Stimulated activated CD4-positive, alpha-beta T cell treated with anti-CD3 and anti-CD28 coated beads, Interleukin-15, amount 100 ng/mL, for 1 hour (primary cell): Measurements from ENCODE around the gene TRMU.

Experiments
- DNase-seq, 2 donors: peaks; one replicate each; pipeline ENCODE4 v3.0.0-alpha.2; 2020; ENCODE audit warnings: low read depth in 1 of 2, low spot score in 1 of 2

Gene TRMU

DNA sequence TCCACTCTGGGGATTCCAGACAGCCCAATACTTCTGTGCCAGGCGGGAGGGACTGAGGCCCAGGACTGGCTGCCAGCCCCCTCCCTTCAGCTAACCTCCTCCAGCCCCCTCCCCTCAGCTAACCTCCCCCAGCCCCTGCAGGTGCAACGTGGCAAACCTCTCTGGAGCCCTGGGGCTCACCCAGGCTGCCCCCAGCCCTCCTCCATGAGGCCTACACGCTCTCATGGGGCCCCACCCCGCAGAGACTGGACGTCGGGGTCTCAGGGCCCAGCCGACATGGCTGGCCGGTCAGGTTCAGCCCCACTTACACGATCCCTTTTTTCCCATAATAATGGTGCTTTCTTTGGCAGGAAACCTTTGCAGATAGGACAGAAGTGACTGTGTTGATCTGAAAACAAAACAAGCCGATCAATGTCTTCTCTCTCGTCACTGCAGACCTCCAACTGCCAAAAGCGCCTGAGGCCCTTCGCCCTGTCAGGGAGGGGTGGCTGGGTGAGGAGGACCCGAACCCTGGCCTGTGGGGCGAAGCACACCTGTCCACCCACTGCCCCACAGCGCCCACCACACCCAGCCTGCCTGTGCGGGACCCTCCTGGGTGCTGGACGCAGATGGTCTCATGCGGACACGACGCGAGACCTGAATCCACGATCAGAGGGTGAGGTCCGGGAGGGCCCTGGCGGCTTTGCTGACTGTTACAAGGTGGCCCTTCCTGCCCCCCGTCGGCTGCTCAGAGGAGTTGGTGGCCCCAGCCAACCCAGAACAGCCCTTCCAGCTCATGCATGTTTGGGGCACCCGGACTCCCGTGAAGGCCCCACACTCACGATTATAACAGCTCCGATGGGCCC, 33.6 kb downstream of the TRMU start:
- no peak for DNase-seq

DNA sequence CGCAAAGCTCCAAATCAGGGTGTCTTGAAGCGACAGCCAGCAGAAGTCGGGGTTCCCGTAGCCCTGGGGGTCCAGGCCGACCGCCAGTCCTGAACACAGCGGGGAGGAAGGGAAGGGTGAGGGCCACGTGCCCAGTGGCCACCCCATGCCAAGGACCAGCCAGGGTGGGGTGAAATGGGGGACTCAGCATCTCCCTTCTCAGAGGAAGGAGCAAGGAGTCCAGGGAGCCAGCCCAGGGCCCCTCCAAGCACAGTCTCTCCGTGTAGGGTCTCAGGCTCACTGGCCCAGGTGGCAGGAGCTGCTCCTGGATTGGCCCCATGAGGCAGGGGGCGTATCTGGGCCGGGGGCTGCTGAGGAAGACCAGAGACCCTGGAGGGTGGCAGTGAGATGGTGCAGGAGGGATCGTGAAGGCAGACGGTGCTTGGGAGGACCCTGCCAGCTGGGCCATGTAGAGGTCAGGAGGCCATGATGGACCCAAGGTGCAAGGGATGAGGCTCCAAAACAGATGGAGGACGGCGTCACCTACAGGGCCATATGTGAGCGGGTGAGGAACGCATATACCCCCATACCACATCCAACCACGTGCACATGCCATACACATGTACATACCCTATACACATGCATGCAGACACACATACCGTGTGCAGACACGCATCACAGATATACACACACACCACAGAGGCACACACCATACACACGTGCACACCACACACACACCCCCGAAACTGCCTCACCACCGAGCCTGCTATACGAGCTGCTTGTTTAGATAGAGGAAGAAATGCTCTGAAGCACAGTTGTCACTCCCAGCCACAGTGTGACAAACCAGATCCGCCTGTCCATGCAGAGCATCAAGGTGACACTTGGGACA, 34.4 kb downstream of the TRMU start:
- no peak for DNase-seq

DNA sequence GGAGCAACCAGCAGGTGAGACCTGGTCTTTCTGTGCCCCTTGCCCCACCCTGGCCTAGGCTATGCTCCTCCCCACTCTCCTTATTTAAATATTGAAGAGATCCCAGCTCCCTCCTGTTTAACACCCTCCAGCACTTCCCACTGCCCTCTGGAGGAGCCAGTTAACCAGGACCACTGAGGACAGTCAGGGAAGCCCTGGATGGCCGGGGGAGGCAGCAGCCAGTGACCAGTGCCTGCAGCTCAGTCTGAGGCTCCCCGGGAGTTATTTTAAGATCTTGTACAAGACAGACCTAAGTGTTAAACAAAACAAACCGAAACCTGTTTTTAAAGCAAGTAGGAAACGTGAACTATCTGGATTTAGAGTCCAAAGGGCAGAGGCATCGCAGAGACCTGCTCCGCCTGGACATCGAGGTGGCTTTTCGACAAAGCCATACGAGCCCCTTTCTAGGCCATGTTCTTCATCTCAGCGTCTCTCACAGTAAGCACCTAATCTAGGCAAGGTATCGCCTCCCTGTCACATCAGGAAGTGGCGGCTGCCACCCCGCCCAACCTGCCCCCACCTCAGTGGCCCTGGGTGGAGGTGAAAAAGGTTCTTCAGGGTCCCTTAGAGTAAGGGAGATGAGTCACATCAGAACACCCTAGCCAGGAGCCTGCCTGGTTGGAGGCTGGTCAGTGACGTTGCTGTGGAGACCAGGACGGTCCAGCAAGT, 35.2 kb downstream of the TRMU start:
- DNase-seq: no peak

DNA sequence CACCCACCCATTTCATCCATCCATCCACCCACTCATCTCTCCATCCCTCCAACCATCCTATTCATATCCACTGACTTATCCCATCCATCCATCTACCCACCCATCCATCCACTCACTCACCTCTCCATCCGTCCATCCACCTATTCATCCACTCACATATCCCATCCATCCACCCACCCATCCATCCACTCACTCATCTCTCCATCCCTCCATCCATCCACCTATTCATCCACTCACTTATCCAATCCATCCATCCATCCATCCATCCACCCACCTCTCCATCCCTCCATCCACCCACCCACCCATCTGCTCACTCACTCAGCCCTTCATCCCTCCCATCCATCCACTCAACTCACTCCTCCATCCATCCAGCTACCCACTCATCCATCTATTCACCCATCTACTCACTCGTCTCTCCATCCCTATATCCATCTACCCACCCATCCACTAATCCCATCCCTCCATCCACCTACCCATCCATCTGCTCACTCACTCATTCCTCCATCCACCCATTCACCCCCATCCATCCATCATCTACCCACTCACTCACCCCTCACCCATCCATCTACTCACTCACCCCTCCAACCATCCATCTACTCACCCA, 36.2 kb downstream of the TRMU start:
- DNase-seq: no peak

- DNase-seq: no peak
These were observed 37.2 kb downstream of the TRMU start for GRCh38 chr22:46372686-46373085.

- no peak for DNase-seq
These were observed 37.6 kb downstream of the TRMU start for GRCh38 chr22:46373159-46373558.

DNA sequence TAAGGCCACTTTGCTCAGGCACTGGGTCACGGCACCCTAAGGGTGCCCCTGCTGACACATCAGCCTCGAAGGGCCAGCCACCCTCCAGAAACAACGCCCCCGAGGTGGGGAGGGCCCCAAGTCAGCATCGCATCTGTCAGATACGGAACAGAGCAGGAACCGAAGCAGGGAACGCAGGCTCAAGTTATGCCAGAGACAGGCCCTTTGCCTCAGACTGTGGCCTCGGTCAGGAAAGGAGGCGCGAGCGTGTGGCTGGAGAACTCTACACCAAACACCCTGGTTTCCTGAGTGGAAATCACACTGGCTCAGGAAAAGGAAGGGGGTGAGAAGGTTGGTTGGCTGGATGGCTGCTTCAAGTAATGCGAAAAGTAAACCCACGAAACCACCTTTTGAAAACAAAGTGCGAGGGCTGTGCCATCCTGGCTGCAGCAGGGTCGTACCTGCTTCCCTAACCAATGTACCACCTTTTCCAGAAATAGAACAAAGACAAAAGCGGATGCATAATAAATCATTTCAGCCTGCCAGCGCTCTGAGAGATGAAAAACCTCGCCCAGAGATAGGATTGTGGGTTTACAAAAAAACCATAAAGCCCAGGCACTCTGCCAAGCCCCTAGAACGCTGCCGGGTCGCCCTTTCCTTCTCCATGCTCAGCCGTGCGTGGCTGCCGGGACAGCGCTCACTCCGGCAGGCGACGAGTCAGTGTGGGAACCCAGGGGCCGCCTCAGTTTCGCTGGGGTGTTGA, 38.6 kb downstream of the TRMU start:
- DNase-seq: no peak

GRCh38 chr22:46374663-46375474, 39.4 kb downstream of the TRMU start:
- DNase-seq: no peak

DNA sequence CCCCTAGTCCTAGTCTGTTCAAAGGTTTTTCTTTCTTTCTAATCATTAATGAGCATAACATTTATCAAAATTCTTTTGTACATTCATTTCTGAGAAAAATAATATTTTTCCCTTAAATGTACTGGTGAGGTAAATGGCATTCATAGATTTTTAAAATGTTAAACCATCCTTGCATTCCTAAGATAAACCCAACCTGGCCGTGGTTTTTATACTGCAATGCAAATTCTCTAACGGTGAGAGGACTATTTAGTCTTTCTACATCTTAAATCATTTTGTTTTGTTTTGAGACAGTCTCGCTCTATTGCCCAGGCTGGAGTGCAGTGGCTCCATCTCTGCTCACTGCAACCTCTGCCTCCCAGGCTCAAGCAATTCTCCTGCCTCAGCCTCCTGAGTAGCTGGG, 40.6 kb downstream of the TRMU start:
- no peak for DNase-seq

DNA sequence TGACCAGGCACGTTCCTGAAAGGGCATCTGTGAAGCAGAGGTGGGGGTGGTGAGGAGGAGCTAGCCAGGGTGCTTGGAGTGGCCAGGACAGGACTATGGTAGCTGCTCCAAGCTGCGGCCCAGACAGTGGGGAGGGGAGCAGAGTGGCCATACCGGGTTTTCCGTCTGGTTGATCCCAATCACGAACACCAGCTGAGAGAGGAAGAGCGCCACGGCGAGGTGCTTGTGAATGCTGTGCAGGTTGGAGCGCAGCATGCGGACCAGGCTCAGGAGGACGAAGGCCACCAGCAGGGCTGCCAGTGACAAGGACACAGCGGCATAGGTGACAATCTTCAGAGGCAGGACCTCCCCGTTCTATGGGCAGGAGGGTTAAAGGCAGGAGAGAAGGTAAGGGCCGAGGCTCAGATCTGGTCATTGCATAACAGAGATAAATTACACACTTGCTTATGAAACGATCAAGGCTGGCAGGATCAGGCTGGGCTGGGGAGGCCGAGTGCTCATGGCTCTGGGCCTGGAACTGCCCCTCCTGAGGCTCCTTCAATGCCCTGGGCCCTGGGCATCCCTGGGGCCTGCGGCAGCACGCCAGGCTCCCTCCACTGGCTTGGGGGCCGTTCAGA, 41.5 kb downstream of the TRMU start:
- no peak for DNase-seq

DNA sequence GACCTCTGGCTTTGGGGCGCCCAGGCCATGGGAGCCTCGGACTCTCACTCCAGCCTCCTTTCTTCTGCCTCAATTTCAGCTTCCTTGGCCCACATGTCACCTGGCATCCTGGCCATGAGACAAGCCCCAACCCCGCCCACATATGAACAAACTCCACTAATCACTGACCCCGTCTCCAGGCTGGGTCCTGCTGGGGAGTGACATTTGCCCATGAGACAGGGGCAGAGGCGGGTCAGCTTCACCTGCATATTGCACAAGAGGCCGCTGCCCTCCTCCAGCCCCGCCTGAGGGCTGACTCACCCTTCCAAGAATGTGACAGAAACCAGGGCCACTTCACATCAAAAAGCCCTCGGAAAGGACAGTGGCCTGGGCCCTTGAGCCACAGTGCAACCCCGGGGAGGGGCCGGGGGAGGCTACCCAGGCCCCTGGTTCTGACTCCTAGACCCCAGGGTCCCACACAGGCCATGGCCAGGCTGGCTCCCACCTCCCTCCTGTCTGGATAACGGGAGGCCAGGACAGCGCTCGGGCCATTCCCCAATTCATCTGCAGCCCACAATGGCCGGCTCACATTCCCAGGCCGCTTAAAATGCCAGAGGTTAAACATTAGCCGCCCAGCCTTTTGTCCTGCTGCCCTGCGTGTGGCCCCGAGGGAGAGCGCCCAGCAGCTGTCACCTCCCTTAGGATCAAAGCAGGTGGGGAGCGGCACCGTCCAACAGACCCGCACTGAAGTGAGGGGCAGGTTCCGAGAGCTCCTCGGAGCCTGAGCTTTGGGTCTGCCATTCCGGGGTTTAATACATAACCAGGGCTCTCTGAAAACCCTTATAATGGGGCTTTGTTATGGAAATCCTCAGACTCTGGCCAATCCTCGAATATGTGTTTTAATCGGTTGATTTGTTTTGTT, 42.3 kb downstream of the TRMU start:
- DNase-seq: no peak

DNA sequence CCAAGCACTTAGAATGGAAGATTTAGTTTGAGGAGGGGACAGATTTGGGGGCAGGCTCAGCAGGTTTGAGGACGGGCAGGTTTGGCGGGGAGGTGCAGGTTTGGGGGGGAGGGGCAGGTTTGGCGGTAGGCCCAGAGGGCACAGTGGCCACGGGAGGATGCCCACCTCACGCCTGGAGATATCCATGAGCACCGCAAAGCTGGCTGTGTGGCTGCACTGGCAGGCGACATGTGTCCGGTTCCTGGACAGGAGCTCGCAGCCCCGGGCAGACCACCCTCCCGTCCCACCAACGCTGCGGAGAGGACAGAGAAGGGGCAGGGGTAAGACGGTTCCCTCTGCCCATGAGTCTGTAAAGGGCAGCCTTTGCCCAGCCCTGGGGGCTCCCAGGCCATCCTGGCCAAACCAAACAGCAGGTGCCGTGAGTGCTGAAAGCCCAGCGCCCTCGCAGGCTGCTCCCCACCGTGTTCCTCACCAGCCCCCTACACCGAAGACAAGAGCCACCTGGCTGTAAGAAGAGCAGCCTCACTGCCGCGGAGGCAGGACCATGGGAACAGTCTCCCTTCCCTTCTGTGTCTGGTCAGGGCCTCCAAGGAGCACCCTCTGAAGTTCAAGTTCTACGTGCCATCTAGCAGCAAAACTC, 43.0 kb downstream of the TRMU start:
- DNase-seq: no peak

DNA sequence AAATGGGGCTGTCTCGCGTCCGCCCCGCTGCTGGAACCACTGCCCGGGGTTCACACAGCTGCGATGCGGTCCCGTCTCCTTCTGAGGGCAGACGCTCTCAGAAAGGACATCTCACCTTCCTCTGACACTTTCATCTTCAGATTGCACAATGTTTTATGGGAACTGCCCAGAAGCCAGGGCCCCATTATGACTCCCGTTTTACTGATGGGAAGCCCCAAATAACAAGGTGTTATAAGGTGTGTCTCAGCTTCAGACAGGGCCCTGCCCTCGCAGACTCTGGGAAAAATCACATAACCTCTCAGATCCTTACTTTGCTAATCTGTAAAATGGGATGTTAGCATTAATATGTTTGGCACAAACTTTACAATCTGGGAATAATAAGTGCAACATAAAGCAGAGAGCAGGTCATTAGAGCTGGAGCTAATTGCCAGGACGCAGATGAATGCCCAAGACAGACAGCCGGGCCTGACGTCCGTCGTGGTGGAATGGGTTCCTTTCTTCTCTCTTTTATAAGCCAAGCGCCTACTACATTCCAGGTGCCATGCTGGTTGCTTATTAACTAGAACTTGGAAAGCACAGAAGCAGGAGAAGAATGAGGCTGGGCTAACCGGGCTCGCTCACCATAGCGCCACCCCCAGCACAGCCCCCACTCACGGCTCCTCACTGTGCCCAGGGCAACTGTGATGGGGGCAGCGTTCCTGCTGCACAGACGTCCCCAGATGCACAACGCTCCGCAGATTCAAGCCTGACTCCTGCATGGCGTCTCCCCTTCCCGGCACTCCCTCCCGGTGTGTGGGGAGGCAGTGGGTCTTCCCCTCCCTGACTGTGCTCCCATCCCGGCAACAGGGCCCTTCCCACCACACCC, 43.8 kb downstream of the TRMU start:
- no peak for DNase-seq

DNA sequence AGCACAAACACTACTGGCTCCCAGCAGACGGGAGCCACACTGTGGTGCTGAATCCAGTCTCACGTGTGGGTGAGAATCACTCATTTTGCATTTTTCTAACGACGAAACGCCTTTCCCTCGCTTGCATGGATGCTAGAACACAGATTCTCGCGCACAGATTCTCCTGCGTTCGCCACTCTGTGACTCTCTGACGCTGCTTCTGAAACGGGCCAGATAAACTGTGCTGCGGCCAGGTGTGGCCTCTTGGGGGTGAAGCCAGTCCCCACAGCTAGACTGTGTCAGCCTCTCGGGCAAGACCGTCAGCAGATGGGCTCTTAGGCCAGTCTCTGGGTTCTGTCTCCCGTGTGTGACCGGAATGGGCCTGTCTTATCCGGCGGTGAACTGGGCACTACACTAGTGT, 44.6 kb downstream of the TRMU start:
- no peak for DNase-seq

- no peak for DNase-seq
These were observed 45.1 kb downstream of the TRMU start for GRCh38 chr22:46380581-46380980.

GRCh38 chr22:46381142-46381541, 45.6 kb downstream of the TRMU start:
- no peak for DNase-seq

GRCh38 chr22:46381731-46382130, 46.2 kb downstream of the TRMU start:
- DNase-seq: no peak
